Activated CD8-positive, alpha-beta memory T cell treated with anti-CD3 and anti-CD28 coated beads for 36 hours (primary cell): ENCODE measurements around the gene DIABLO. TPM values are rescaled to one million over a fixed set of nuclear protein-coding genes. Genes with fewer than 3 reads are reported as not detected.

Source experiments
- CTCF ChIA-PET: fragments of 350-600 bp; sonication (Branson Sonifier 250); formaldehyde crosslinking; loops from one replicate; lab custom pipeline; 2021; ENCODE audit warnings: antibody characterized with exemption; lab: Charles Lee
- POLR2A ChIA-PET: fragments of 350-600 bp; sonication (Branson Sonifier 250); formaldehyde crosslinking; loops from one replicate; lab custom pipeline; 2021; ENCODE audit warnings: antibody characterized with exemption; lab: Charles Lee
- total RNA-seq, 2 experiments: library from RNA; stranded (reverse); gene quantifications; one replicate each; pipeline ENCODE4 v1.2.3, GENCODE V29; 2021

The DIABLO gene
- total RNA-seq, 2 experiments from 2014 or later = 58.2 to 61.0 TPM

DNA sequence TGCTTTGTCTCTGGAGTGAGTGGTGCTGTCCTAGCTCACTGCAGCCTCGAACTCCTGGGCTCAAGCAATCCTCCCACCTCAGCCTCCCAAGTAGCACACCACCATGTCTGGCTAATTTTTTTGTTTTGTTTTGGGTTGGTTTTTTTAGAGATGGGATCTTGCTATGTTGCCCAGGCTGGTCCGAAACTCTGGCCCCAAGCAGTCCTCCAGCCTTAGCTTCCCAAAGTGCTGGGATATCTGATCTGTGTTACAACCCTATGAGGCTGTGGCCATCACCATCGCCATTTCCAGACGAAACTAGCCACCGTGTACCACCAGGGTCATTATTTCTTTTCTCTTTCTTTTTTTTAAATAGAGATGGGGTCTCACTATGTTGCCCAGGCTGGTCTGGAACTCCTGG, 54.5 kb downstream of the DIABLO start:
- CTCF ChIA-PET = no interaction called here
- POLR2A ChIA-PET = no interaction called here

DNA sequence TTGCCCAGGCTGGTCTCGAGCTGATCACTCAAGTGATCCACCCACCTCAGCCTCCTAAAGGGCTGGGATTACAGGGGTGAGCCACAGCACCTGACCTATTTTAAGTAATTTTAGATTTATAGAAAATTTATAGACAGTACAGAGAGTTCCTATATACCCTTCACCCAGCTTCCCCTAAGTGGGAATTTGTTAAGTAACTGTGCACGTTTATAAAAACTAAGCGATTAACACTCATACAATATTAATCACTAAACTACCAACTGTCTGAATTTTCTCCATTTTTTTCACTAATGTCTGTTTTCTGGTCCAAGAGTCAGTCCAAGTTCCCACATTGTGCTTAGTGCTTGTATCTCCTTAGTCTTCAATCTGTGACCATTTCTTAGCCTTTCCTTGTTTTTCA, 57.4 kb downstream of the DIABLO start:
- POLR2A ChIA-PET = no interaction called here
- CTCF ChIA-PET = no interaction called here

DNA sequence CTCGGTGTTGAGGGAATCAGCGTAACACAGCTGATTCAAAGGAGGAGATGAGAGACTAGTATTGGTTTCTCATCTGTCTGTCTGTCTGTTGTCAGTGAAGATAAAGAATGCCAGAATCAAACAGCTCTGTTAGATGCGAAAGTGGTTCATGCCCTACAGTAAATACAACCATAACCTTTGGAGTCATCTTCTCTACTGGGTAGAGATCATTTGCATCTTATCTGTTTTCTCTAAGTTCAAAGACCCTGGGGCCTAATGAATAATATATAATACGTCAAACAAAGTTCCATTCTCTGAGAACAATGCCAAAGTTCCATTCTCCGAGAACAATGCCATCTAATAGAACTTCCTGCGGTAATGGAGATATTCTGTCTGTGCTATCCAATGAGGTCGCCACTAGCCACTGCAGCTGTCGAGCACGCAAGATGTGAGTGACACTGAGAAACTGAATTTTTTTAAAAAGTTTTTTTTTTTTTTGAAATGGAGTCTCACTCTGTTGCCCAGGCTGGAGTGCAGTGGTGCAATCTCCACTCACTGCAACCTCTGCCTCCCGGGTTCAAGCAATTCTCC, 58.4 kb downstream of the DIABLO start:
- CTCF ChIA-PET = interaction anchor here (0.9 to 2.2 kb wide), 6 partner anchors 15 to 100 kb away, joined by 3 to 14 read pairs (median 6); partner anchors contain the start of gene LRRC43

DNA sequence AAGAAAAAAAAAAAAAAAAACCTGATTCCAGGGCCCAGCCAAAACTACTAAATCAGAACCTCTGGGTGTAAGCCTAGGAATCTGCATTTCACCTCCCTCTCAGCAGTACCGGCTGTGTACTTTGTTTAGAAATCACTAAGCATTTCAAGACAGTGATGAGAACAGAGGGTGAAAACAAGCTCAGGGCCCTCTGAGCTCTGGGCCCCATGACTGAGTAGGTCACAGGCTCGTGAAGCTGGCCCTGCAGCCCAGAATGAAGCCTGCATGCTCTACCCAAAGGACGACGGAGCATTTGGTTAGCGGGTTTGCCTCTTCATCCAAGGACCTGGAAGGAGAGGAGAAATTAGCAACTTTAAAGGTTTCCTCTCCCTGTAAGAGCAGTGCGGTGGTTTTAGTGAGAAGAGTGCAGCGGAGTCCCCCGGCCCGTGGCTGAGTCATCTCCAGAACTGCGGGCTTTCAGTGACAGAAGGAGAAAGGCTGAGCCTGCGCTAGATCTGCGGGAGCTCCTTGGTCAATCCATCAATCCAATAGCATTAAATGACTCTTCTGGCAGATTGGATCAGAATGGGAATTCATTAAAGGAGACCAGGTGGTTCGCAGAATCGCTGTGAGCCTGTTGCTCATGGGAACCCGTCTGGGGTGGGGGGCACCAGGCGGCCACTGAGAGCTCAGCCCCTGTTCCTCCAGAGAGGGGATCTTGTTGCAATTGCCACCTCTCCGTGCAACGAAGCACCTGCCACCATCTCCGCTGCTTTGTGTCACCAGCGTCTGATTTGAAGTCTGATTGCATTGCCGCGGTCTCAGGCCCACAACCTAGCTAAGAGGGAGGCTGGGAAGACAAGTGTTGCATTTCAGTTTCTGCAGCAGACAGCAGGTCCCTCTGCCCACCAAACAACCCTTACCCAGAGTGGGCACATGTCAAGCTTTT, 59.2 kb downstream of the DIABLO start:
- POLR2A ChIA-PET = interaction anchor here (0.7 to 1.1 kb wide), 8 partner anchors 21 to 808 kb away, joined by 3 to 15 read pairs (median 4); partner anchors contain the start of gene MLXIP
- CTCF ChIA-PET = interaction anchor here (0.6 to 2.2 kb wide), 15 partner anchors 10 to 293 kb away, joined by 3 to 14 read pairs (median 4); partner anchors contain the start of gene LRRC43

More for the DNA sequence above, 58.4 kb downstream of the DIABLO start:
- POLR2A ChIA-PET = interaction anchor here (0.8 to 1.1 kb wide), 3 partner anchors 20 to 176 kb away, joined by 3 to 4 read pairs (median 4); partner anchors contain the start of gene MLXIP

DNA sequence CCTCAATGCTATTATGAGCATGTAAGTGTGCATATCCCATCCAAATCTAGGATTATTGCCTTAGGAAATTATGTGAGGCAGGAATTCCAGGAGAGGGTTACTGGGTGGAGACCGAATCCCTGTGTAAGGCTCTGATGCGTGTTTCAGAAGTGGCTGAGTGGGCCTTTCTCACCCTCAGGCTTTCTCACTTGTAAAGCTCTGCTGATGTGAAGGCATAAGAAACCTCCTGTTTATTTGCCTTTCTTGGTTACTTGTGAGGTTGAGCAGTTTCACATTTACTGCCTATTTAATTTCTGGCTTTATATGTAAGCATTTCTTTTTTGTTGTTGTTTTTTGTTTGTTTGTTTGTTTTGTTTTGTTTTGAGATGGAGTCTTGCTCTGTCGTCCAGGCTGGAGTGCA, 62.9 kb downstream of the DIABLO start:
- ChIA-PET POLR2A (no interaction called here), CTCF (interaction anchor here (0.7 to 2.4 kb wide), 2 partner anchors 28 to 53 kb away, joined by 3 to 6 read pairs; no protein-coding TSS in a partner anchor)

DNA sequence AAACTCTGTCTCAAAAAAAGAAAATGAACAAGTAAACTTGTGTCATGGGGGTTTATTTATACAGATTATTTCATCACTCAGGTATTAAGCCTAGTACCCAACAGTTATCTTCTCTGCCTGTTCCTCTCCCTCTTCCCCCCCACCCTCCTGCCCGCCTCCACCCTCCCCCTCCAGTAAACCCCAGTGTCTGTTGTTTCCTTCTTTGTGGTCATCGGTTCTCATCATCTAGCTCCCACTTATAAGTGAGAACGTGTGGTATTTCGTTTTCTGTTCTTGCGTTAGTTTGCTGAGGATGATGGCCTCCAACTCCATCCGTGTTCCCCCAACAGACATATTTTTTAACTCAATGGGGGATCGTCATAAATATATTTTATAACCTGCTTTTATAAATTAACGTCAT, 64.2 kb downstream of the DIABLO start:
- POLR2A ChIA-PET = interaction anchor here (0.6 kb wide), 1 partner anchor 21 kb away, joined by 3 read pairs; no protein-coding TSS in a partner anchor
- CTCF ChIA-PET = interaction anchor here (0.7 to 2.4 kb wide), 2 partner anchors 29 to 32 kb away, joined by 3 to 6 read pairs; no protein-coding TSS in a partner anchor

DNA sequence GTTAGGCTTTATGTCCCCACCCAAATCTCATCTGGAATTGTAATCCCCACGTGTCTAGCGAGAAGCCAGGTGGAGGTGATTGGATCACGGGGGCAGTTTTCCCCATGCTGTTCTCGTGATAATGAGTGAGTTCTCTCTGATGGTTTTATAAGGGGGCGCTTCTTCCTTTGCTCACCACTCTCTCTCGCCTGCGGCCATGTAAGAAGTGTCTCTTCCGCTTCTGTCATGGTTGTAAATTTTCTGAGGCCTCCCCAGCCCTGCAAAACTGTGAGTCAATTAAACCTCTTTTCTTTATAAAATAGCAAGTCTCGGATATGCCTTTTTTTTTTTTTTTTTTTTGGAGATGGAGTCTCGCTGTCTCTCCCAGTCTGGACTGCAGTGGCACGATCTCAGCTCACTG, 65.1 kb downstream of the DIABLO start:
- POLR2A ChIA-PET = no interaction called here
- CTCF ChIA-PET = interaction anchor here (0.7 to 2.4 kb wide), 2 partner anchors 30 to 699 kb away, joined by 4 to 6 read pairs; no protein-coding TSS in a partner anchor

DNA sequence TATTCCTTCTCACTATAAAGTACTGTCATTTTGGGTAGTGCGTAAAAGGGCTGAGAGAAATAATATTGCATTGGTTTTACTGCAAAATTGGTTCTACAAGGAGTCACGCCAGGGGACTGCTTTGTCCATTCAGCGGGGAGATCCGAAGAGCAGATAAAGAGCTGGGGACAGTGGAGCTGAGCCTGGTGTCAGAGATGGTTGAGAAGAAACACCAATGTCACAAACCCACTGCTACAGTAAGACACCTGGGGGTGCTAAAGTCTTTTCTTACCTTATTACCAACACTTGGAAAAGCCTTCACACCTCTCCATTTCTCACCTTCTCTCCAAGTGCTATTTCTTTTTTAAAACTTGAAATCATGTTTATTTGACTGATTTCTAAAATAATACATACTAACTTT, 66.0 kb downstream of the DIABLO start:
- ChIA-PET CTCF (no interaction called here), POLR2A (no interaction called here)

DNA sequence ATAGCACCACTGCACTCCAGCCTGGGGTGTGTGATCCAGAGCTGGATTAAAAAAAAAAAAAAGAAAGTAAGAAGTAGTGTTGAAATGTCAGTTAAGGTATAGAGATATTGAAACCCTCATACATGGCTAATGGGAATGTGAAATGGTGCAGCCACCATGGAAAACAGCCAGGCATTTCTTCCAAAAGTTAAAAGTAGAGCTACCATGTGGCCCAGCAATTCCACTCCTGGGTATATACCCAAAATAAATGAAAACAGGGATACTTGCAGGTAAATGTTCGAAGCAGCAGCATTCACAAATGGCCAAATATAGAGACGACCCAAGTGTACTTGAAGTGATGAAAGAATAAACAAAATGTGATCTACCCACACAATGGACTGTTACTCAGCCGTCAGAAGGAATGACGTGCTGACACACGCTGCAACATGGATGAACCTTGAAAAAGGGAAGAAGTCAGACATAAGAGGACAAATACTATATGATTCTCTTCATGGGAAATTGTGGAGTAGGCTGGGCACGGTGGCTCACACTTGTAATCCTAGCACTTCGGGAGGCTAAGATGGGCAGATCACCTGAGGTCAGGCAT, 67.1 kb downstream of the DIABLO start:
- POLR2A ChIA-PET = no interaction called here

More for the DNA sequence above, 67.1 kb downstream of the DIABLO start:
- CTCF ChIA-PET = no interaction called here

Other genes starting within 250 kb of the DIABLO start
- 1 to 10 TPM; 3.7 to 4.0 TPM for gene BCL7A, start 204.2 kb downstream of the DIABLO start, total RNA-seq
- 10 to 100 TPM; 32.2 to 32.5 TPM for gene MLXIP, start 147.3 kb downstream of the DIABLO start, total RNA-seq
- 1 to 10 TPM; 2.0 to 3.4 TPM for gene IL31, start 51.8 kb downstream of the DIABLO start, total RNA-seq
- gene LRRC43, start 42.9 kb downstream of the DIABLO start, total RNA-seq = under 1 TPM in 1 of 2 experiments, not detected in 1; 0.11 TPM
- gene B3GNT4, start 22.3 kb downstream of the DIABLO start, total RNA-seq = under 1 TPM; 0.46 to 0.63 TPM
- gene VPS33A, start 40.4 kb upstream of the DIABLO start, total RNA-seq = 10 to 100 TPM; 37.2 to 40.7 TPM
- 10 to 100 TPM; 42.5 to 47.2 TPM for gene CLIP1, start 196.6 kb upstream of the DIABLO start, total RNA-seq